Caco-2 (cell line): ENCODE results near the gene SULT4A1. TPM values are rescaled to one million over a fixed set of nuclear protein-coding genes. Genes with fewer than 3 reads are reported as not detected.

Experiments
- BruUV-seq: library from RNA; stranded (reverse); fragments of 400-500 nt; replicated peaks from 2 replicates; lab custom pipeline; 2021; lab: Mats Ljungman, UMichigan
- CTCF ChIA-PET: fragments of 300-600 bp; sonication (Branson Sonifier 250); formaldehyde crosslinking; loops from one replicate; lab custom pipeline; 2022; ENCODE audit warnings: antibody characterized with exemption; lab: Charles Lee
- POLR2A ChIA-PET: fragments of 300-600 bp; sonication (Branson Sonifier 250); formaldehyde crosslinking; loops from one replicate; lab custom pipeline; 2022; ENCODE audit warnings: antibody characterized with exemption; lab: Charles Lee
- DNase-seq, 2 experiments: peaks; one replicate each; pipeline versions ENCODE4 v3.0.0 to v3.0.0-alpha.2; 2020 to 2022
- H3K27me3 ChIP-seq: replicated peaks from 2 replicates; pipeline ENCODE4 v1.6.0; 2011; ENCODE audit warnings: low read length; ENCODE audit not compliant: control insufficient read depth, insufficient read depth
- H3K36me3 ChIP-seq: 2 replicates; pipeline ENCODE4 v1.5.1; 2011; ENCODE audit warnings: low read length; ENCODE audit not compliant: control insufficient read depth, insufficient read depth
- H3K4me1 ChIP-seq: fragments of 250-450 bp; sonication (Bioruptor Pico); 2 replicates; pipeline ENCODE4 v1.5.1; 2020; ENCODE audit warnings: mild to moderate bottlenecking
- H3K4me3 ChIP-seq: 2 replicates; pipeline ENCODE4 v1.5.1; 2011; ENCODE audit warnings: low read depth, mild to moderate bottlenecking, control low read depth, low read length
- H3K9me3 ChIP-seq: fragments of 250-450 bp; sonication (Bioruptor Pico); 2 replicates; pipeline ENCODE4 v1.5.1; 2020; ENCODE audit warnings: mild to moderate bottlenecking, moderate library complexity
- H3K27ac Mint-ChIP-seq: one replicate; pipeline ENCODE4 v1.8.0; 2022; ENCODE audit warnings: mixed read lengths; ENCODE audit not compliant: unreplicated experiment
- H3K27me3 Mint-ChIP-seq: one replicate; pipeline ENCODE4 v1.8.0; 2022; ENCODE audit warnings: mixed read lengths; ENCODE audit not compliant: insufficient read depth, unreplicated experiment
- H3K36me3 Mint-ChIP-seq: one replicate; pipeline ENCODE4 v1.8.0; 2022; ENCODE audit warnings: mild to moderate bottlenecking, mixed read lengths; ENCODE audit not compliant: insufficient read depth, unreplicated experiment
- H3K4me1 Mint-ChIP-seq: one replicate; pipeline ENCODE4 v1.8.0; 2022; ENCODE audit warnings: low read depth, mixed read lengths; ENCODE audit not compliant: unreplicated experiment
- H3K4me3 Mint-ChIP-seq: one replicate; pipeline ENCODE4 v1.8.0; 2022; ENCODE audit warnings: mild to moderate bottlenecking, moderate library complexity, mixed read lengths; ENCODE audit not compliant: unreplicated experiment
- H3K9me3 Mint-ChIP-seq: one replicate; pipeline ENCODE4 v1.8.0; 2022; ENCODE audit warnings: mixed read lengths; ENCODE audit not compliant: unreplicated experiment
- intact Hi-C: fragments of 100-400 bp; cut with micrococcal nuclease; formaldehyde crosslinking; loops from one replicate; pipeline ENCODE4 v1.10.0; 2022; ENCODE audit not compliant: unreplicated experiment
- total RNA-seq: library from RNA; stranded (reverse); gene quantifications from 2 replicates; pipeline ENCODE4 v1.2.3, GENCODE V29; 2022
- TF ChIP-seq, protein P1 (sequence below), 2 experiments: fragments of 200-600 bp in 1 of 2; IDR thresholded peaks; 1 replicate in 1 of 2; 2 replicates in 1 of 2; pipeline versions ENCODE4 v1.5.1 to v1.8.0; 2011 to 2022; ENCODE audit warnings: antibody characterized with exemption in 1 of 2, control low read depth in 1 of 2, inconsistent platforms in 1 of 2, low read depth in 1 of 2, low read length in 1 of 2, mild to moderate bottlenecking in 1 of 2, moderate library complexity in 1 of 2; ENCODE audit not compliant: insufficient read depth in 1 of 2, severe bottlenecking in 1 of 2, unreplicated experiment in 1 of 2

Gene SULT4A1
- total RNA-seq, 1 experiment from 2014 or later = not detected

DNA sequence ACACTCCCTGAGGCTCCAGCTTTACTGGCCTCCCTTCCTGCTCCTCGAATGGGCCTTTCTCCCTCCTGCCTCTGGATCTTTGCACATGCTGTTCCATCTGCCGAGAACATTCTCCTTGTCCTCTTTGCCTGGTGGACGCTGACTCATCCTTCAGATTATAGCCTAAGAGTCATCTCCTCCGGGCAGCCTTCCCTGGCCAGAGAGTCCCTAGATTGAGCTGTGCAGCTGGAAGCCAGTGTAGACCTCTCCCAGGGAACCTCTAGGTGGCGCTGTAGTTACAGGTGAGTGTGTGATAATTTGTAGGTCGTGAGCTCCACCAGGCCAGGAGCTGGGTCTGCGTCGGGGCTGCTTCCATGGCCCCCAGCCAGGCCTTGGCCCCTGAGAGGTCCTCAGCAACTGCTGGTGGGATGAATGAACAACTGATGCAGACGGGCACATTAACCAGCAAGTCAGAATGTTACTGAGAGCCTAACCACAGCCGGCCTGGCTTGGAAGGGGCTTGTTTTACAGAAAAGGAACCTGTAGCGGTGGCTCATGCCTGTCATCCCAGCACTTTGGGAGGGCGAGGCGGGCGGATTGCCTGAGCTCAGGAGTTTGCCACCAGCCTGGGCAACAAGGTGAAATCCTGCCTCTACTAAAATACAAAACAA is 20.8 kb upstream of the SULT4A1 start:
- Mint-ChIP-seq H3K4me1 (no peaks in the 10 kb centered on the region), H3K27ac (no peak overlapping the region), H3K4me3 (no peak overlapping the region), H3K9me3 (no peaks in the 10 kb centered on the region), H3K27me3 (peaks cover 9% of the 10 kb centered on the region), H3K36me3 (no peaks in the 10 kb centered on the region)
- DNase-seq = peak; percentile 64 to 73
- ChIA-PET CTCF (interaction anchor here (0.6 to 1.8 kb wide), 11 partner anchors 15 to 742 kb away, joined by 3 to 53 read pairs (median 6); partner anchors contain the start of gene PNPLA3), POLR2A (no interaction called here)
- TF ChIP-seq, protein P1, sequence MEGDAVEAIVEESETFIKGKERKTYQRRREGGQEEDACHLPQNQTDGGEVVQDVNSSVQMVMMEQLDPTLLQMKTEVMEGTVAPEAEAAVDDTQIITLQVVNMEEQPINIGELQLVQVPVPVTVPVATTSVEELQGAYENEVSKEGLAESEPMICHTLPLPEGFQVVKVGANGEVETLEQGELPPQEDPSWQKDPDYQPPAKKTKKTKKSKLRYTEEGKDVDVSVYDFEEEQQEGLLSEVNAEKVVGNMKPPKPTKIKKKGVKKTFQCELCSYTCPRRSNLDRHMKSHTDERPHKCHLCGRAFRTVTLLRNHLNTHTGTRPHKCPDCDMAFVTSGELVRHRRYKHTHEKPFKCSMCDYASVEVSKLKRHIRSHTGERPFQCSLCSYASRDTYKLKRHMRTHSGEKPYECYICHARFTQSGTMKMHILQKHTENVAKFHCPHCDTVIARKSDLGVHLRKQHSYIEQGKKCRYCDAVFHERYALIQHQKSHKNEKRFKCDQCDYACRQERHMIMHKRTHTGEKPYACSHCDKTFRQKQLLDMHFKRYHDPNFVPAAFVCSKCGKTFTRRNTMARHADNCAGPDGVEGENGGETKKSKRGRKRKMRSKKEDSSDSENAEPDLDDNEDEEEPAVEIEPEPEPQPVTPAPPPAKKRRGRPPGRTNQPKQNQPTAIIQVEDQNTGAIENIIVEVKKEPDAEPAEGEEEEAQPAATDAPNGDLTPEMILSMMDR (IDR thresholded peaks at IDR 0.05; ENCODE audit: insufficient read depth in 1 of 2, low read depth in 1 of 2, low read length in 1 of 2, severe bottlenecking in 1 of 2, unreplicated experiment in 1 of 2) = peak; percentile 68 to 71
- Histone ChIP-seq H3K27me3 (no peaks in the 10 kb centered on the region), H3K9me3 (no peaks in the 10 kb centered on the region), H3K36me3 (no peaks in the 10 kb centered on the region), H3K4me3 (no peak overlapping the region), H3K4me1 (no peaks in the 10 kb centered on the region)
- BruUV-seq = no TSS peak
- intact Hi-C loops = no loop called here

DNA sequence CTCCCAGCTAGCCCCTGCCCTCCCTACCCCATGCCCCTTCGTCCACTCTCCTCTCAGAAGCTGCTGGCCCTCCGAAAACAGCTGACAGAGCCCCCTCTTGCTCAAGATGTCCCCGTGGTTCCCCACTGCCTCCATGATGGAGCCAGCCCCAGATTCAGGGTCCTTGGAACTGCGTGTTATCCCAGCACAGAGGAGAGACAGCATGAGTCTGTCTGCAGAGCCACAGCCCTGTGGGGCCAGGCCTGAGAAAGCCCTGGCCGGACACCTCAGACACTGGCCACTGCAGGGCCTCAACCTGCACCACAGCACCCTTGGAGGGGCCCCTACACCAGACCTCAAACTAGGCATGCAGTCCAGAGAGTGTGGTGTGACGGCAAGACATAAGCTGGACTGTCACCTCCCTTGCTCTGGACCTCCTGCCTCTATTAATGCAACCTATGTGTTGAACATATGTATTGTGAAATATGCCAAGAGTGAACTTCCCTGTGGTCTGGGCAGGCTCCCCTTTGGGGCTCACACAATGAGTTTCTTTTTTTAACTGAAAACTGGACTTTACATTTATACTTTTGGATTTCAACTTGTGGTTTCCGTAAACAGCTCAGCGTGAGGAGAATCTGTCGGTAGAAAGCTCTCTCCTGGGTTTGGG is 19.9 kb upstream of the SULT4A1 start:
- CTCF ChIA-PET = interaction anchor here (0.6 to 1.8 kb wide), 7 partner anchors 16 to 204 kb away, joined by 3 to 53 read pairs (median 4); partner anchors contain the start of gene PNPLA3
- no peak overlapping the region for H3K4me3 ChIP-seq

More for the DNA sequence above, 19.9 kb upstream of the SULT4A1 start:
- Histone ChIP-seq H3K36me3 (no peaks in the 10 kb centered on the region), H3K9me3 (no peaks in the 10 kb centered on the region), H3K4me1 (no peaks in the 10 kb centered on the region), H3K27me3 (no peaks in the 10 kb centered on the region)
- Mint-ChIP-seq H3K4me3 (no peak overlapping the region), H3K36me3 (no peaks in the 10 kb centered on the region), H3K9me3 (no peaks in the 10 kb centered on the region), H3K27me3 (peaks cover 6% of the 10 kb centered on the region), H3K4me1 (no peaks in the 10 kb centered on the region), H3K27ac (no peak overlapping the region)
- intact Hi-C loops = no loop called here
- no TSS peak for BruUV-seq
- TF ChIP-seq, protein P1 (IDR thresholded peaks at IDR 0.05; ENCODE audit: insufficient read depth in 1 of 2, low read depth in 1 of 2, low read length in 1 of 2, severe bottlenecking in 1 of 2, unreplicated experiment in 1 of 2) = no peak
- POLR2A ChIA-PET = interaction anchor here (0.6 kb wide), 1 partner anchor 15 kb away, joined by 3 read pairs; no protein-coding TSS in a partner anchor
- peak in 1 of 2 experiments; percentile 9 for DNase-seq
